Upper lobe of left lung (tissue), 4 donors: ENCODE results near the gene LUZP4.

Source experiments
- CTCF ChIP-seq, 6 experiments: fragments of 450-650 bp in 4 of 6; fragments of 200-600 bp in 2 of 6; sonication (generic) in 2 of 6; IDR thresholded peaks; one replicate each; pipeline ENCODE4 v1.5.1; 2016 to 2019; ENCODE audit warnings: antibody characterized with exemption in 6 of 6
- EP300 ChIP-seq, 4 donors: sonication (generic); formaldehyde crosslinking; IDR thresholded peaks; one replicate each; pipeline ENCODE4 v1.5.1; 2017; ENCODE audit warnings: antibody characterized with exemption in 4 of 4, control low read depth in 2 of 4
- POLR2AphosphoS5 ChIP-seq, 2 donors: sonication (generic); formaldehyde crosslinking; IDR thresholded peaks; one replicate each; pipeline ENCODE4 v1.5.1; 2017; ENCODE audit warnings: antibody characterized with exemption in 2 of 2

- TF ChIP-seq POLR2AphosphoS5 (IDR thresholded peaks at IDR 0.05) (no peak), CTCF (IDR thresholded peaks at IDR 0.05) (no peak), EP300 (IDR thresholded peaks at IDR 0.05) (no peak)
These were observed 37.9 kb upstream of the LUZP4 start for GRCh38 chrX:115251458-115252233.
